Panc1 (cell line): ENCODE data around the gene MSRB1. TPM values are rescaled to one million over a fixed set of nuclear protein-coding genes. Genes with fewer than 3 reads are reported as not detected.

Experiments used
- ATAC-seq: fragments of 200-7000 bp; cut with Tn5 transposase; 2 replicates; pipeline ENCODE4 v1.9.1; 2020; ENCODE audit warnings: mild to moderate bottlenecking, moderate library complexity
- BruUV-seq: library from RNA; stranded (reverse); fragments of 400-500 nt; replicated peaks from 2 replicates; lab custom pipeline; 2021; lab: Mats Ljungman, UMichigan
- CTCF ChIA-PET: fragments of 300-600 bp; sonication (Branson Sonifier 250); formaldehyde crosslinking; loops from one replicate; lab custom pipeline; 2022; ENCODE audit warnings: antibody characterized with exemption; lab: Charles Lee
- POLR2A ChIA-PET: fragments of 300-600 bp; sonication (Branson Sonifier 250); formaldehyde crosslinking; loops from one replicate; lab custom pipeline; 2022; ENCODE audit warnings: antibody characterized with exemption; lab: Charles Lee
- DNase-seq: peaks from one replicate; pipeline ENCODE4 v3.0.0-alpha.2; 2010; ENCODE audit warnings: low read depth, low spot score
- H3K27ac ChIP-seq: 2 replicates; pipeline ENCODE4 v1.5.1; 2011; ENCODE audit warnings: mild to moderate bottlenecking, low read length, inconsistent platforms
- H3K27me3 ChIP-seq: fragments of 200-500 bp; sonication (Bioruptor generic); 2 replicates; pipeline ENCODE4 v1.6.0; 2014; ENCODE audit warnings: low read length, inconsistent platforms; ENCODE audit not compliant: control insufficient read depth, insufficient read depth
- H3K36me3 ChIP-seq: fragments of 200-500 bp; sonication (Bioruptor generic); 2 replicates; pipeline ENCODE4 v1.5.1; 2014; ENCODE audit warnings: inconsistent platforms, mild to moderate bottlenecking, low read length, moderate library complexity; ENCODE audit not compliant: control insufficient read depth, insufficient read depth
- H3K4me1 ChIP-seq: 2 replicates; pipeline ENCODE4 v1.5.1; 2011; ENCODE audit warnings: inconsistent platforms, mild to moderate bottlenecking, low read length, moderate library complexity; ENCODE audit not compliant: control insufficient read depth, insufficient read depth
- H3K4me3 ChIP-seq, 2 experiments: 2 replicates each; pipeline ENCODE4 v1.5.1; 2011 to 2012; ENCODE audit warnings: low read depth in 2 of 2, low read length in 2 of 2, mild to moderate bottlenecking in 2 of 2, inconsistent platforms in 1 of 2, moderate library complexity in 1 of 2
- H3K9me3 ChIP-seq: fragments of 200-500 bp; sonication (Bioruptor generic); 2 replicates; pipeline ENCODE4 v1.5.1; 2014; ENCODE audit warnings: low read depth, mild to moderate bottlenecking, inconsistent platforms, low read length, moderate library complexity; ENCODE audit not compliant: control insufficient read depth, insufficient read depth
- CTCF ChIP-seq: fragments of 450-650 bp; IDR thresholded peaks from 2 replicates; pipeline ENCODE4 v1.5.1; 2017; ENCODE audit warnings: mild to moderate bottlenecking
- POLR2AphosphoS5 ChIP-seq: IDR thresholded peaks from 2 replicates; pipeline ENCODE4 v1.6.1; 2012; ENCODE audit warnings: mild to moderate bottlenecking, low read depth, low read length, moderate library complexity
- REST ChIP-seq, 2 experiments: IDR thresholded peaks; 2 replicates each; pipeline ENCODE4 v1.6.1; 2011 to 2012; ENCODE audit warnings: low read depth in 2 of 2, control low read depth in 1 of 2, low read length in 1 of 2, mild to moderate bottlenecking in 1 of 2, moderate library complexity in 1 of 2; ENCODE audit not compliant: insufficient read depth in 1 of 2
- SIN3A ChIP-seq: IDR thresholded peaks from 2 replicates; pipeline ENCODE4 v1.6.1; 2012; ENCODE audit warnings: low read depth, mild to moderate bottlenecking, low read length, moderate library complexity, borderline replicate concordance; ENCODE audit not compliant: insufficient read depth
- TCF7L2 ChIP-seq: IDR thresholded peaks from 2 replicates; pipeline ENCODE4 v1.6.1; 2011; ENCODE audit warnings: mild to moderate bottlenecking, low read depth, low read length, inconsistent platforms
- in situ Hi-C: cut with HindIII; loops from 2 replicates; pipeline ENCODE4 v1.10.0; 2016; ENCODE audit warnings: low sequenced_read_pairs, low pct_unique_long_range_greater_than_20kb
- intact Hi-C: fragments of 100-400 bp; cut with micrococcal nuclease; formaldehyde crosslinking; loops from one replicate; pipeline ENCODE4 v1.10.0; 2022; ENCODE audit not compliant: unreplicated experiment
- total RNA-seq: library from RNA; stranded (reverse); gene quantifications from one replicate; pipeline ENCODE4 v1.2.1, GENCODE V29; 2021; ENCODE audit not compliant: unreplicated experiment

Gene MSRB1
- total RNA-seq, 1 experiment from 2014 or later: 25.3 TPM

- ATAC-seq (no peak), DNase-seq (no peak)
- Histone ChIP-seq H3K4me3 (no peak overlapping the region), H3K4me1 (peaks cover 2% of the 10 kb centered on the region), H3K27me3 (no peaks in the 10 kb centered on the region), H3K36me3 (no peaks in the 10 kb centered on the region; the same call in 1 of the 2 replicates), H3K9me3 (no peaks in the 10 kb centered on the region), H3K27ac (no peak overlapping the region)
- ChIA-PET POLR2A (no interaction called here), CTCF (no interaction called here)
- intact Hi-C loops (no loop called here), in situ Hi-C loops (no loop called here)
- TF ChIP-seq POLR2AphosphoS5 (no peak), TCF7L2 (no peak), CTCF (no peak), REST (IDR thresholded peaks at IDR 0.05; ENCODE audit: insufficient read depth in 1 of 2, low read depth in 2 of 2, low read length in 1 of 2) (no peak), SIN3A (no peak)
- BruUV-seq: no TSS peak
Observed at GRCh38 chr16:1947369-1947670, 4.3 kb upstream of the MSRB1 start.

GRCh38 chr16:1946495-1947368 lies 3.7 kb upstream of the MSRB1 start:
- H3K27ac ChIP-seq: no peak overlapping the region
- ATAC-seq (no peak), DNase-seq (no peak)
- TF ChIP-seq TCF7L2: no peak
- no peak for TF ChIP-seq CTCF
- TF ChIP-seq SIN3A: no peak
- no peak for TF ChIP-seq POLR2AphosphoS5
- TF ChIP-seq REST (IDR thresholded peaks at IDR 0.05; ENCODE audit: insufficient read depth in 1 of 2, low read depth in 2 of 2, low read length in 1 of 2): no peak
- H3K27me3 ChIP-seq: no peaks in the 10 kb centered on the region
- no peaks in the 10 kb centered on the region for H3K9me3 ChIP-seq
- ChIA-PET POLR2A (no interaction called here), CTCF (no interaction called here)
- in situ Hi-C loops (no loop called here), intact Hi-C loops (no loop called here)
- BruUV-seq: no TSS peak
- peaks cover 8% of the 10 kb centered on the region for H3K4me1 ChIP-seq
- no peaks in the 10 kb centered on the region; the same call in 1 of the 2 replicates for H3K36me3 ChIP-seq
- no peak overlapping the region for H3K4me3 ChIP-seq
